ENCODE measurements around the gene STAC.

STAC gene

GRCh38 chr3:36380221-36381031 lies at the start of gene STAC:
Gene STAC, plus strand, starts transcription at chr3:36380504. Its CDS starts 140 bp downstream, at chr3:36380644.
- DNase-seq (ENCODE audit: low read depth in 1 of 2, low spot score in 1 of 2), result no peak

- DNase-seq (ENCODE audit: low read depth in 1 of 2, low spot score in 1 of 2), result no peak
These were observed 48.2 kb upstream of the STAC start for GRCh38 chr3:36332139-36332538.

DNA sequence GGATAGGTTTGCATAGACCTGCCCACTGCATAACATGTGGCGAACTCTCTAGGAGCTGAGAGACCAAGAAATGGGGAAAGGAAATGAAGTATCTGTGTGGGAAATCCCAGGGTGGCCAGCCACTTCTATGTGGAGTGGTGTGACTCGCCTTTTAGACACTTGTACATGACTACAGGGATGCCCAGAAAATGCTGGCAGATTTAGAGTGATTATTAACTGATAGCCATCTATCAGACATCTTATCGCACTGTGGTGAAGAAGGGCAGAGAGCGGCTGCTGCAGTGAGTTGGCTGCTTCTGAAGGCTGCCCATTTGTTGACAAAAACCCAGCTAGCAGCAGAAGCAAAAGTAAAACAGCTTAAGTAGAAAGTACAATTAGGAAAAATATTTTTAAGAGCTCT lies 18.1 kb upstream of the STAC start:
- no peak for DNase-seq (ENCODE audit: low read depth in 1 of 2, low spot score in 1 of 2)

GRCh38 chr3:36362973-36363372 lies 17.3 kb upstream of the STAC start:
- no peak for DNase-seq (ENCODE audit: low read depth in 1 of 2, low spot score in 1 of 2)

- no peak for DNase-seq (ENCODE audit: low read depth in 1 of 2, low spot score in 1 of 2)
These were observed 16.0 kb upstream of the STAC start for GRCh38 chr3:36364260-36364659.

DNA sequence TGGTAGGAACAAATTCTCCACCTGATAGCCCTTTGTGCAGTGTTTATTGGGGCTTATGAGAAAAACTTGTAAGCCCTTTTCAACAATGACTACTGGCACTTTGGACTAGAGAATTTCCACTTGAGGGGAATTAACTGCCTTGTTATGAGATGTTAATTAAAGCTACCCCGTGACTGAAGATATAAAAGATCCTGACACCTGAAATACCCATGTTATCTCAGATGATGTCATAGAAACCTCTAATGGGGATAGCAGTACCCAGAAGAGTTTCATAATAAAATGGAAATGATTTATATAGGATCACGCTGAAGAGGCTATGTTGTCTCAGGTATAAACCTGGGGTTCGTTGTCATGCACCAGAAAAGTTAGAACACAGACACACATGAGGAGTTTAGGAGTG lies 14.5 kb upstream of the STAC start:
- no peak for DNase-seq (ENCODE audit: low read depth in 1 of 2, low spot score in 1 of 2)

DNA sequence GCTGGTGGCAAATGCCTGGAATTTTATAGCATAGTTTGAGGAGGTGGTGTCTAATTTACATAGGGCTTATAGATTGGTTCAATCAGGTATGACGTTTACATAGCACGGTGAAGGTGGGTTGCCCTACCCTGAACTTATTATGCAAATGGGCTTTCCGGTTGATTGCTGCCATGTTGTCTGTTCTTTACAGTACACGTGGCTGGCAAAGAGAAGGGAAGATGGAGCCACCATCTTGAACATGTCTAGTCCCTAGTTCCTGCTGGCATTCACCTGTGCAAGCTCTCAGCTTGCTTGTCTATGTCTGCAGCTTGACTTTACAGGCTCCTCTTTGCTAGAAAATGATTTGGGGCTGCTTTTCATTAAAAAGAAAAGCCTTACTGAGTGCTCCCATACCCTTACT lies 14.0 kb upstream of the STAC start:
- no peak for DNase-seq (ENCODE audit: low read depth in 1 of 2, low spot score in 1 of 2)

GRCh38 chr3:36367912-36368573 lies 12.3 kb upstream of the STAC start:
- no peak for DNase-seq (ENCODE audit: low read depth in 1 of 2, low spot score in 1 of 2)

GRCh38 chr3:36372534-36372935 lies 7.8 kb upstream of the STAC start:
- DNase-seq (ENCODE audit: low read depth in 1 of 2, low spot score in 1 of 2), result no peak

- no peak for DNase-seq (ENCODE audit: low read depth in 1 of 2, low spot score in 1 of 2)
These were observed 7.2 kb upstream of the STAC start for GRCh38 chr3:36373084-36373483.

- no peak for DNase-seq (ENCODE audit: low read depth in 1 of 2, low spot score in 1 of 2)
These were observed 6.6 kb upstream of the STAC start for GRCh38 chr3:36373666-36374065.

DNA sequence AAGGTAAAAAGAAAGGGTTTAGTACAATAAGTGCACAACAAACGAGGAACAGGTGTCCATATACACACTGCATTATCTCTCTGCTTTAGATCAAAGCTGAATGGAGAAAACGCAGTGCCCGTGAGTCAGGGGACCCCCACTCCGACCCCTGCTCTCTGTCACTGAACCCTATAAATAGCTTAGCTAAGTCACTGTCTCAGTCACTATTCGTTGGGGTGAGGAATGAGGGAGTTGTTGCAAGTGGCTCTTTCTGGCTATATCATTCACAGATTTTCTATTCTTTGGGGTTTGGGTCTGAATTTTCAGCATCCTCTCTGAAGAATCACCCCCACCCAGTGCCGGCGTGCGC lies 458 bp upstream of the STAC start:
- DNase-seq (ENCODE audit: low read depth in 1 of 2, low spot score in 1 of 2), result no peak

DNA sequence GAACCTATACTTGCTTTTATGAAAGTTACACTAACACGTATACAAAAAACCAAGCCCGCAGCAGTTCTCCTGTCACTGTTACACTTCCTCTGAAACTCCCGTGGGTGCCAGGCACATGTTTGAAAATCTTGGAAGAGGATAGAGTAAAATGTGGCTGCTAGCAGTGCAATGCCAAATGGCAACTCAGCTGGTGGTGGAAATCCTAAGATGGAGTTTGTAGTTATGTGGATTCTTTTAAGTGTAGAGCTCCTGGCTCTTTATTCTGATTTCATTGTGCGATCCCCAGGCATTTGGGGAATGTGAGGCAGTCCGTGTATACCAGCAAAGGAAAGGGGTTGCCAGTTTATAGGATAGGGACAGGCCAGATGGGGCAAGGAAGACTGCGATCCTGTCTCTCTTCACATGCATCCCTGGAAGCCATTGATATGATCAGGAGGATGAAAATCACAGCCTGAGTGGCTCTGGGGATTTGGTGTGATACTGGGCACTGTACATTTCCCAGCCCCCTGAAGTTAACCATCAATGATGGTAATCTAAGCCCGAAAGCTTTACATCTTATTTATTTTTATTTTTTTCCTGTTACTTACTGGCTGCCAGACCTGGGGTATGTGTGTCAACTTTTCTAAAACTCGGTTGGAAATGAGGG lies 1.1 kb downstream of the STAC start:
- no peak for DNase-seq (ENCODE audit: low read depth in 1 of 2, low spot score in 1 of 2)

DNA sequence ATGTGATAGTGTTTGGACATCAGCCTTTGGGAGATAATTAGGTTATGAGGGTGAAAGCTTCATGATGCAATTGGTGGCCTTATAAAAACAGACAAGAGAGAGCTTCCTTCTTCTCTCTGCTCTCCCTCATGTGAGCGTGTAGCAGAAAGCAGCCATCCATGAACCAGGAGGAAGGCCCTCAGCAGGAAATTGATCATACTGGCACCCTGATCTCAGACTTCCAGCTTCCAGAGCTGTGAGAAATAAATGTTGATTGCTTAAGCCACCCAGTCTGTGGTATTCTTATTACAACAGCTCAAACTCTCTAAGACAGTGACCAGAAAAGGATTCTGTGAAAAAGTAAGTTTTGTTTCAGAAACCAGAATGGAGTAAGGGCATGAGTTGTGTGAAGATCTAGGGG lies 13.3 kb downstream of the STAC start:
- no peak for DNase-seq (ENCODE audit: low read depth in 1 of 2, low spot score in 1 of 2)

- DNase-seq (ENCODE audit: low read depth in 1 of 2, low spot score in 1 of 2), result no peak
These were observed 13.9 kb downstream of the STAC start for GRCh38 chr3:36394176-36394575.

DNA sequence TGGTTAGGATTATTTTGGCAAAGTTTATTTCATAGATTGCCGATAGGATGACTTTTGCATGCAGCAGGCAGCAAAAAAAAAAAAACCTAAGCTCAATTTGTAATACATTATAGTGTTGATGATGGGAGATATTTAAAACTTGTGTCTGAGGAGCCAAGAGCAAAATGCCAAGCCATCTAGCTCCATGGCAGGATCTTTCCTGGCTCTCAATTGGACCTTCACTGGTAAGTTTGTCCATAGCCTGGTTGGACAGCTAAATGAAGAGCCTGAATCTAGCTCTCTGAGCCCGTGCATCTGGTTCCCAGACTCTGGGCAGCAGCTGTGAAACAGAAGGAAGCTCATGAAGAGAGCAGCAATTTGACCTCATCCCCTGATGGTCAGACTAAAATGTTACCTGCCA lies 17.5 kb downstream of the STAC start:
- DNase-seq (ENCODE audit: low read depth in 1 of 2, low spot score in 1 of 2), result no peak

DNA sequence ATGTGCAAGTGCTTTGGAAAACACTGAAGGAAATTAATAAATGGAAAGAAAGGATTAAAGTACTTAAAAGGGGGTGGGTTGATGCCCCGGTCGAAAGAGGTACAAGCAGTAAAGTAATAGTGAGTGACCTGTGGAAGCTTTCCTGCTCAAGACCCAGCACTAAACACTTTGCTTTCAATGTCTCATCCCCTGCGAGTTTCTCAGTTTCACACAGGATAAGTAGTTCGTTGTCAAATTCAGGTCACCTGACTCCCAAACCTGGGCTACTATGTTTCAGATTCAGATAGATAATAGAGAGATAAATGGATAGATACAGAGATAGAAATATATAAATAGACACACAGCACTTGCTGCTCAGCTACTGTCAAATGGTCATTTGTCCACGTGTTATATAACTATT lies 19.6 kb downstream of the STAC start:
- DNase-seq (ENCODE audit: low read depth in 1 of 2, low spot score in 1 of 2), result no peak

DNA sequence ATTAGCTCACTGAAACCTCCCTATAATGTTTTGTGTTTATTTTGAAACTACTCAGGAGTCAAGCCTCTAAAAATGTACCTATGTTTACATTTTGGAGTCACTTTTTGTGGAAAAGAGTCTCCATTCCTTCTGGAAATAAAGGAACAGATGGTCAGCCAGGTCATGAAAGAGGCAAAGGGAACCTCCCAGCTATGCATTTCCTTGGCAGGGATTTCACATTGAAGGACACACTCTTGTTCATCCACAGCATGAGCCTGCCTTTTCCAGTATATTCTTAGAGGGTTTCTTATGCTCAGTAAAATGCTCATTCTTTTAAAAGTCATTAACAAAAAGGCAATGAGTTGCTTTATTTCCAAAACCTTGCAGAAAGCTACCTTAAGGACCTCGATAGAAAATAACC lies 20.8 kb downstream of the STAC start:
- DNase-seq (ENCODE audit: low read depth in 1 of 2, low spot score in 1 of 2), result no peak

DNA sequence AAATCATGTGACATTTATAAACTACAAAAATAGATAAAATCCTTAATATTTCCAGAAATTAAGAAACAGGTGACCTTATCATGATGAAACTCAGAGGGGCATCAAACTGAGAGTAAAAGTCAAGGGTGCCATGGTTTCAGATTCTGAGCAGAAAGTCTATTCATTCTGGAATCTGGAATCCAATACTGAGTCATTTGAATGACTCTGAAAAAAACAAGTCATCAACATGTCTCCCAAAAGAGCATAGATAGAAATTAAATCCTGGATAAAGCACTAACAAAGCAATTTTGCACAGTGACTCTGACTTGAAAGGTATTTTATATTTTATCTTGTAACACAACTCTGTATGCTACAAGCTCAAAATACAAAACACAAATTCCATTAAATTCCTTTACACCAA lies 23.4 kb downstream of the STAC start:
- DNase-seq (ENCODE audit: low read depth in 1 of 2, low spot score in 1 of 2), result no peak

- DNase-seq (ENCODE audit: low read depth in 1 of 2, low spot score in 1 of 2), result no peak
These were observed 24.9 kb downstream of the STAC start for GRCh38 chr3:36405190-36405589.

DNA sequence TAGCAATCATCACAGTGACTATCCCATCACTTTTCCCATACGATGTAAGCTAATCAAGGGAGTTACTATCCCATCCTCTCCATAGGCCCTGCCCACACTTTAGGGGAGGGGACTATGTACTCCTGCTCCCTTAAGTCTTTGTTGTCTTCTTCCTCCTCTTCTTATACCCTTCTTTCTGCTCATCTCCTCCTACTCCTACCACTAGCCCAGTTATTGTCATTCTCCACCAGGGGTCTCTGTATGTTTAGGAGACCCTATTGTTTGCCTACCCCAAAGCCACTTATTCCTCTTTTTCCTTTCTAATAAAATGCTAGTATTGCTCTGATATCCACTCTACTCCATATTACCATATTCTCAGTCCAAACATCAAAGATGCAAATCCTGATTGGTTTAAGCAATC lies 27.8 kb downstream of the STAC start:
- no peak for DNase-seq (ENCODE audit: low read depth in 1 of 2, low spot score in 1 of 2)

DNA sequence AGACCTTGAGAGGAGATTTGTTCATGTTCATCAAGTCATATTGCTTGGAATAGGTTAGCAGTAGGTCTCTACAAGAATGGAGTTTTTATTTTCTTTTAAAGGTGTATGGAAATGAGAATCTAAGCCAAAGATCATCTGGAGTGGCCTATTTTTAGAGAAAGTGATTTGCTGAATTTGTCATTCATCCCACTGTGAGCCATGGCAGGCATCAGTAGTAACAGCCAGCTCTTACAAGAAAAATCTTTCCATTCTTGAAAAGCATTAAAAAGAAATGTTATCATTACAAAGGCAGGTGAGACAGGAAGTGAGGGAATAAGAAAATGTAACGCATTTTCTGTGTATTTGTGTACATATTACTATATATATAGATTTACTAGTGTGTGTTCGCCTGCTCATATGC lies 29.6 kb downstream of the STAC start:
- DNase-seq (ENCODE audit: low read depth in 1 of 2, low spot score in 1 of 2), result no peak
